ENCODE results near the gene IQGAP2. TPM values are rescaled to one million over a fixed set of nuclear protein-coding genes. Genes with fewer than 3 reads are reported as not detected.

The IQGAP2 gene
- total RNA-seq, 1 experiment from 2014 or later: not detected

- ChIA-PET CTCF (no interaction called here), POLR2A (ENCODE audit: unreplicated experiment) (no interaction called here)
- H3K4me1 ChIP-seq (replicated peaks; ENCODE audit: insufficient read depth): no peaks in the 10 kb centered on the region
- H3K9me2 ChIP-seq (ENCODE audit: insufficient read depth): no peaks in the 10 kb centered on the region; the same call in 1 of the 2 replicates
- H3K36me3 ChIP-seq (ENCODE audit: low read depth): no peaks in the 10 kb centered on the region
- H2AFZ ChIP-seq: no peak overlapping the region
- no peaks in the 10 kb centered on the region for H3K9me3 ChIP-seq (ENCODE audit: insufficient read depth, low read depth)
- peaks cover 3% of the 10 kb centered on the region; the same call in 1 of the 2 replicates for H3K27me3 ChIP-seq (ENCODE audit: insufficient read depth, low read depth)
- no peak overlapping the region for H3K27ac ChIP-seq
- H3K79me2 ChIP-seq (ENCODE audit: low read depth): no peaks in the 10 kb centered on the region
- H4K20me1 ChIP-seq (ENCODE audit: insufficient read depth): no peaks in the 10 kb centered on the region
- no peak overlapping the region for H3K4me2 ChIP-seq
- DNase-seq: no peak
- H3F3A ChIP-seq (ENCODE audit: insufficient read depth, low read depth): no peaks in the 10 kb centered on the region
- TF ChIP-seq CTCF (conservative IDR thresholded peaks at IDR 0.05): no peak
- TF ChIP-seq EZH2 (IDR thresholded peaks at IDR 0.05; ENCODE audit: low read depth): no peak
- intact Hi-C loops (cut with micrococcal nuclease; ENCODE audit: unreplicated experiment): no loop called here
- no TSS peak for BruUV-seq (replicated peaks)
- H3K4me3 ChIP-seq: no peak overlapping the region
These were observed 48.1 kb downstream of the IQGAP2 start for GRCh38 chr5:76451031-76451701.

GRCh38 chr5:76455531-76456133 is 52.5 kb downstream of the IQGAP2 start:
- CTCF ChIA-PET: no interaction called here

GRCh38 chr5:76456258-76456657 is 53.2 kb downstream of the IQGAP2 start:
- intact Hi-C loops (cut with micrococcal nuclease; ENCODE audit: unreplicated experiment): no loop called here
- DNase-seq: no peak

More at GRCh38 chr5:76455531-76456133, 52.5 kb downstream of the IQGAP2 start:
- H3K27me3 ChIP-seq (ENCODE audit: insufficient read depth, low read depth): no peaks in the 10 kb centered on the region
- H3K4me3 ChIP-seq: no peak overlapping the region
- H3K36me3 ChIP-seq (ENCODE audit: low read depth): no peaks in the 10 kb centered on the region
- TF ChIP-seq EZH2 (IDR thresholded peaks at IDR 0.05; ENCODE audit: low read depth) (no peak), CTCF (conservative IDR thresholded peaks at IDR 0.05) (no peak)
- DNase-seq: no peak
- H3F3A ChIP-seq (ENCODE audit: insufficient read depth, low read depth): no peaks in the 10 kb centered on the region
- no peaks in the 10 kb centered on the region for H3K79me2 ChIP-seq (ENCODE audit: low read depth)
- H3K4me2 ChIP-seq: no peak overlapping the region
- H4K20me1 ChIP-seq (ENCODE audit: insufficient read depth): no peaks in the 10 kb centered on the region
- intact Hi-C loops (cut with micrococcal nuclease; ENCODE audit: unreplicated experiment): no loop called here
- H2AFZ ChIP-seq: no peak overlapping the region
- no peaks in the 10 kb centered on the region; the same call in 1 of the 2 replicates for H3K9me2 ChIP-seq (ENCODE audit: insufficient read depth)
- no peaks in the 10 kb centered on the region for H3K9me3 ChIP-seq (ENCODE audit: insufficient read depth, low read depth)
- no peaks in the 10 kb centered on the region for H3K4me1 ChIP-seq (replicated peaks; ENCODE audit: insufficient read depth)
- no peak overlapping the region for H3K27ac ChIP-seq
- no TSS peak for BruUV-seq (replicated peaks)
- POLR2A ChIA-PET (ENCODE audit: unreplicated experiment): no interaction called here

More at GRCh38 chr5:76456258-76456657, 53.2 kb downstream of the IQGAP2 start:
- POLR2A ChIA-PET (ENCODE audit: unreplicated experiment): no interaction called here
- no peak for TF ChIP-seq EZH2 (IDR thresholded peaks at IDR 0.05; ENCODE audit: low read depth)
- no peak for TF ChIP-seq CTCF (conservative IDR thresholded peaks at IDR 0.05)
- no peaks in the 10 kb centered on the region for H3K36me3 ChIP-seq (ENCODE audit: low read depth)
- no peaks in the 10 kb centered on the region for H3K9me3 ChIP-seq (ENCODE audit: insufficient read depth, low read depth)
- BruUV-seq (replicated peaks): no TSS peak
- CTCF ChIA-PET: no interaction called here
- H3K27me3 ChIP-seq (ENCODE audit: insufficient read depth, low read depth): no peaks in the 10 kb centered on the region
- no peak overlapping the region for H3K4me2 ChIP-seq
- H3K9me2 ChIP-seq (ENCODE audit: insufficient read depth): no peaks in the 10 kb centered on the region; the same call in 1 of the 2 replicates
- no peaks in the 10 kb centered on the region for H3F3A ChIP-seq (ENCODE audit: insufficient read depth, low read depth)
- no peak overlapping the region for H2AFZ ChIP-seq
- no peak overlapping the region for H3K27ac ChIP-seq
- H3K4me1 ChIP-seq (replicated peaks; ENCODE audit: insufficient read depth): no peaks in the 10 kb centered on the region
- H3K79me2 ChIP-seq (ENCODE audit: low read depth): no peaks in the 10 kb centered on the region
- H3K4me3 ChIP-seq: no peak overlapping the region
- no peaks in the 10 kb centered on the region for H4K20me1 ChIP-seq (ENCODE audit: insufficient read depth)
